ENCODE measurements around the gene SHH. TPM values are rescaled to one million over a fixed set of nuclear protein-coding genes. Genes with fewer than 3 reads are reported as not detected.
A peak's percentile ranks its signal among the peaks of the same experiment; 100 is the strongest.

SHH gene
- total and polyA plus RNA-seq, 2 of the 13 experiments (the other 11 are each of a cell fraction or from before 2014, with no cell fraction given): 1.9 to 3.4 TPM

DNA sequence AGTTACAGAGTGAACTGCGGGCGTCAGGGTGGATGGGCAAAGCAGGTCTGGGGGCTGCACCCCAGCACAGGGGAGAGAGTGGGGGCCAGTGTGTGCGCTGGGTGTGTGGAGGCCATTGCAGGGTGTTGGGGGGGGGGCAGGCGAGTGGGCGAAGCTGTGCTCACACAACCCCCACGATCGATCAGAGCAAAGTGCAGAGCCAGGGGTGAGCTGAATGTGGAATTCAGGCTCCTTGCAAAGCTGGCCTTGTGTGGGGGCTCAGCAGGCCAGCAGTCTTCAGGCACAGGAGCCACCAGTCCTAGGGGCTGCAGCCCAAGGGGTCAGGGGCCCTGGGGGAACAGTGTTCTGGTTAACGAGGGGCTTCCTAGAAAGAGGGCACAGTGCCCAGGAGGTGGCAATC is 862 bp upstream of the SHH start (continued):
- TF ChIP-seq, protein P1, sequence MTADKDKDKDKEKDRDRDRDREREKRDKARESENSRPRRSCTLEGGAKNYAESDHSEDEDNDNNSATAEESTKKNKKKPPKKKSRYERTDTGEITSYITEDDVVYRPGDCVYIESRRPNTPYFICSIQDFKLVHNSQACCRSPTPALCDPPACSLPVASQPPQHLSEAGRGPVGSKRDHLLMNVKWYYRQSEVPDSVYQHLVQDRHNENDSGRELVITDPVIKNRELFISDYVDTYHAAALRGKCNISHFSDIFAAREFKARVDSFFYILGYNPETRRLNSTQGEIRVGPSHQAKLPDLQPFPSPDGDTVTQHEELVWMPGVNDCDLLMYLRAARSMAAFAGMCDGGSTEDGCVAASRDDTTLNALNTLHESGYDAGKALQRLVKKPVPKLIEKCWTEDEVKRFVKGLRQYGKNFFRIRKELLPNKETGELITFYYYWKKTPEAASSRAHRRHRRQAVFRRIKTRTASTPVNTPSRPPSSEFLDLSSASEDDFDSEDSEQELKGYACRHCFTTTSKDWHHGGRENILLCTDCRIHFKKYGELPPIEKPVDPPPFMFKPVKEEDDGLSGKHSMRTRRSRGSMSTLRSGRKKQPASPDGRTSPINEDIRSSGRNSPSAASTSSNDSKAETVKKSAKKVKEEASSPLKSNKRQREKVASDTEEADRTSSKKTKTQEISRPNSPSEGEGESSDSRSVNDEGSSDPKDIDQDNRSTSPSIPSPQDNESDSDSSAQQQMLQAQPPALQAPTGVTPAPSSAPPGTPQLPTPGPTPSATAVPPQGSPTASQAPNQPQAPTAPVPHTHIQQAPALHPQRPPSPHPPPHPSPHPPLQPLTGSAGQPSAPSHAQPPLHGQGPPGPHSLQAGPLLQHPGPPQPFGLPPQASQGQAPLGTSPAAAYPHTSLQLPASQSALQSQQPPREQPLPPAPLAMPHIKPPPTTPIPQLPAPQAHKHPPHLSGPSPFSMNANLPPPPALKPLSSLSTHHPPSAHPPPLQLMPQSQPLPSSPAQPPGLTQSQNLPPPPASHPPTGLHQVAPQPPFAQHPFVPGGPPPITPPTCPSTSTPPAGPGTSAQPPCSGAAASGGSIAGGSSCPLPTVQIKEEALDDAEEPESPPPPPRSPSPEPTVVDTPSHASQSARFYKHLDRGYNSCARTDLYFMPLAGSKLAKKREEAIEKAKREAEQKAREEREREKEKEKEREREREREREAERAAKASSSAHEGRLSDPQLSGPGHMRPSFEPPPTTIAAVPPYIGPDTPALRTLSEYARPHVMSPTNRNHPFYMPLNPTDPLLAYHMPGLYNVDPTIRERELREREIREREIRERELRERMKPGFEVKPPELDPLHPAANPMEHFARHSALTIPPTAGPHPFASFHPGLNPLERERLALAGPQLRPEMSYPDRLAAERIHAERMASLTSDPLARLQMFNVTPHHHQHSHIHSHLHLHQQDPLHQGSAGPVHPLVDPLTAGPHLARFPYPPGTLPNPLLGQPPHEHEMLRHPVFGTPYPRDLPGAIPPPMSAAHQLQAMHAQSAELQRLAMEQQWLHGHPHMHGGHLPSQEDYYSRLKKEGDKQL (CRISPR knock-in tag; IDR thresholded peaks at IDR 0.05; ENCODE audit: low read depth): no peak
- TF ChIP-seq ZNF10 (CRISPR knock-in tag; IDR thresholded peaks at IDR 0.05; ENCODE audit: borderline replicate concordance, low read depth): no peak
- TF ChIP-seq ZSCAN21 (CRISPR knock-in tag; IDR thresholded peaks at IDR 0.05; ENCODE audit: borderline replicate concordance): no peak
- TF ChIP-seq, protein P2, sequence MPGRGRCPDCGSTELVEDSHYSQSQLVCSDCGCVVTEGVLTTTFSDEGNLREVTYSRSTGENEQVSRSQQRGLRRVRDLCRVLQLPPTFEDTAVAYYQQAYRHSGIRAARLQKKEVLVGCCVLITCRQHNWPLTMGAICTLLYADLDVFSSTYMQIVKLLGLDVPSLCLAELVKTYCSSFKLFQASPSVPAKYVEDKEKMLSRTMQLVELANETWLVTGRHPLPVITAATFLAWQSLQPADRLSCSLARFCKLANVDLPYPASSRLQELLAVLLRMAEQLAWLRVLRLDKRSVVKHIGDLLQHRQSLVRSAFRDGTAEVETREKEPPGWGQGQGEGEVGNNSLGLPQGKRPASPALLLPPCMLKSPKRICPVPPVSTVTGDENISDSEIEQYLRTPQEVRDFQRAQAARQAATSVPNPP (CRISPR knock-in tag; IDR thresholded peaks at IDR 0.05): no peak
- no peak for TF ChIP-seq ZNF224 (CRISPR knock-in tag; IDR thresholded peaks at IDR 0.05)
- TF ChIP-seq, protein P3, sequence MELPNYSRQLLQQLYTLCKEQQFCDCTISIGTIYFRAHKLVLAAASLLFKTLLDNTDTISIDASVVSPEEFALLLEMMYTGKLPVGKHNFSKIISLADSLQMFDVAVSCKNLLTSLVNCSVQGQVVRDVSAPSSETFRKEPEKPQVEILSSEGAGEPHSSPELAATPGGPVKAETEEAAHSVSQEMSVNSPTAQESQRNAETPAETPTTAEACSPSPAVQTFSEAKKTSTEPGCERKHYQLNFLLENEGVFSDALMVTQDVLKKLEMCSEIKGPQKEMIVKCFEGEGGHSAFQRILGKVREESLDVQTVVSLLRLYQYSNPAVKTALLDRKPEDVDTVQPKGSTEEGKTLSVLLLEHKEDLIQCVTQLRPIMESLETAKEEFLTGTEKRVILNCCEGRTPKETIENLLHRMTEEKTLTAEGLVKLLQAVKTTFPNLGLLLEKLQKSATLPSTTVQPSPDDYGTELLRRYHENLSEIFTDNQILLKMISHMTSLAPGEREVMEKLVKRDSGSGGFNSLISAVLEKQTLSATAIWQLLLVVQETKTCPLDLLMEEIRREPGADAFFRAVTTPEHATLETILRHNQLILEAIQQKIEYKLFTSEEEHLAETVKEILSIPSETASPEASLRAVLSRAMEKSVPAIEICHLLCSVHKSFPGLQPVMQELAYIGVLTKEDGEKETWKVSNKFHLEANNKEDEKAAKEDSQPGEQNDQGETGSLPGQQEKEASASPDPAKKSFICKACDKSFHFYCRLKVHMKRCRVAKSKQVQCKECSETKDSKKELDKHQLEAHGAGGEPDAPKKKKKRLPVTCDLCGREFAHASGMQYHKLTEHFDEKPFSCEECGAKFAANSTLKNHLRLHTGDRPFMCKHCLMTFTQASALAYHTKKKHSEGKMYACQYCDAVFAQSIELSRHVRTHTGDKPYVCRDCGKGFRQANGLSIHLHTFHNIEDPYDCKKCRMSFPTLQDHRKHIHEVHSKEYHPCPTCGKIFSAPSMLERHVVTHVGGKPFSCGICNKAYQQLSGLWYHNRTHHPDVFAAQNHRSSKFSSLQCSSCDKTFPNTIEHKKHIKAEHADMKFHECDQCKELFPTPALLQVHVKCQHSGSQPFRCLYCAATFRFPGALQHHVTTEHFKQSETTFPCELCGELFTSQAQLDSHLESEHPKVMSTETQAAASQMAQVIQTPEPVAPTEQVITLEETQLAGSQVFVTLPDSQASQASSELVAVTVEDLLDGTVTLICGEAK (IDR thresholded peaks at IDR 0.05): no peak
- TF ChIP-seq, protein P3 (CRISPR knock-in tag; IDR thresholded peaks at IDR 0.05): 0 out of 2 replicates have a peak, but pooled peaks have one; percentile 35
- TF ChIP-seq ZNF674 (CRISPR knock-in tag; IDR thresholded peaks at IDR 0.05; ENCODE audit: low read depth): no peak
- TF ChIP-seq SMAD9 (CRISPR knock-in tag; IDR thresholded peaks at IDR 0.05): no peak
- TF ChIP-seq ZSCAN25 (CRISPR knock-in tag; IDR thresholded peaks at IDR 0.05): peak; percentile 67
- TF ChIP-seq DPF2 (CRISPR knock-in tag; IDR thresholded peaks at IDR 0.05; ENCODE audit: borderline replicate concordance, low read depth): peak; percentile 73
- TF ChIP-seq NFE2L1 (CRISPR knock-in tag; IDR thresholded peaks at IDR 0.05; ENCODE audit: borderline replicate concordance): no peak
- TF ChIP-seq YY1 (IDR thresholded peaks at IDR 0.05; ENCODE audit: insufficient read depth, insufficient replicate concordance, low read depth, low read length): peak; percentile 69
- TF ChIP-seq ZNF282 (IDR thresholded peaks at IDR 0.05; ENCODE audit: partially characterized antibody): no peak

Measured in HepG2 (cell line).